Neural cell (in vitro differentiated cells): ENCODE measurements around the gene MYF6. TPM values are rescaled to one million over a fixed set of nuclear protein-coding genes. Genes with fewer than 3 reads are reported as not detected.
"Not testable (repeated sequence)": the region's sequence is repeated elsewhere in the genome, so short reads cannot be mapped to it uniquely, and the experiment has no call there.

Experiments used
- H2AFZ ChIP-seq: fragments of 200-600, 300-800 bp; sonication (generic), shearing (Covaris generic); 2 replicates; pipeline ENCODE4 v1.6.0; 2014; ENCODE audit warnings: low read depth, mild to moderate bottlenecking, antibody characterized with exemption, low read length, moderate library complexity
- H3F3A ChIP-seq: fragments of 200-600 bp; shearing (Covaris generic); 2 replicates; pipeline ENCODE4 v1.6.1; 2016; ENCODE audit warnings: mild to moderate bottlenecking, moderate library complexity, mixed read lengths, antibody characterized with exemption, low read length; ENCODE audit not compliant: insufficient read depth, poor library complexity, severe bottlenecking
- H3K27ac ChIP-seq: fragments of 200-600, 300-800 bp; sonication (generic), shearing (Covaris generic); 2 replicates; pipeline ENCODE4 v1.5.1; 2014; ENCODE audit warnings: mild to moderate bottlenecking, low read length, moderate library complexity
- H3K27me3 ChIP-seq: fragments of 300-800, 200-600 bp; sonication (generic), shearing (Covaris generic); 2 replicates; pipeline ENCODE4 v1.6.0; 2014; ENCODE audit warnings: mild to moderate bottlenecking, low read depth, low read length, moderate library complexity; ENCODE audit not compliant: insufficient read depth
- H3K36me3 ChIP-seq: fragments of 300-800, 200-600 bp; sonication (generic), shearing (Covaris generic); 2 replicates; pipeline ENCODE4 v1.5.1; 2014; ENCODE audit warnings: mild to moderate bottlenecking, antibody characterized with exemption, low read length, moderate library complexity; ENCODE audit not compliant: insufficient read depth
- H3K4me2 ChIP-seq: fragments of 300-800, 200-600 bp; sonication (generic), shearing (Covaris generic); 2 replicates; pipeline ENCODE4 v1.6.0; 2014; ENCODE audit warnings: mild to moderate bottlenecking, low read length
- H3K4me3 ChIP-seq: fragments of 300-800, 200-600 bp; sonication (generic), shearing (Covaris generic); 2 replicates; pipeline ENCODE4 v1.5.1; 2014; ENCODE audit warnings: mild to moderate bottlenecking, low read length, moderate library complexity
- H3K79me2 ChIP-seq: fragments of 200-600 bp; shearing (Covaris generic); replicated peaks from 2 replicates; pipeline ENCODE4 v1.6.0; 2014; ENCODE audit warnings: mild to moderate bottlenecking, low read length, moderate library complexity; ENCODE audit not compliant: insufficient read depth
- H3K9ac ChIP-seq: fragments of 300-800, 200-600 bp; sonication (generic), shearing (Covaris generic); 2 replicates; pipeline ENCODE4 v1.6.1; 2016; ENCODE audit warnings: mild to moderate bottlenecking, low read length, mixed read lengths
- H3K9me2 ChIP-seq: fragments of 200-600 bp; shearing (Covaris generic); 2 replicates; pipeline ENCODE4 v1.6.1; 2016; ENCODE audit warnings: mild to moderate bottlenecking, low read length, mixed read lengths; ENCODE audit not compliant: insufficient read depth
- H3K9me3 ChIP-seq: fragments of 200-600, 300-800 bp; sonication (generic), shearing (Covaris generic); 2 replicates; pipeline ENCODE4 v1.6.1; 2016; ENCODE audit warnings: mild to moderate bottlenecking, mixed run types, low read length, moderate library complexity, mixed read lengths
- H4K20me1 ChIP-seq: fragments of 200-600 bp; shearing (Covaris generic); 2 replicates; pipeline ENCODE4 v1.6.1; 2016; ENCODE audit warnings: mild to moderate bottlenecking, mixed run types; ENCODE audit not compliant: insufficient read depth
- CTCF ChIP-seq: fragments of 450-650 bp; IDR thresholded peaks from 2 replicates; pipeline ENCODE4 v1.5.1; 2014; ENCODE audit warnings: antibody characterized with exemption, mild to moderate bottlenecking, moderate library complexity; ENCODE audit not compliant: poor library complexity, severe bottlenecking
- EP300 ChIP-seq: fragments of 450-650 bp; conservative IDR thresholded peaks from 2 replicates; pipeline ENCODE4 v1.6.1; 2014; ENCODE audit warnings: antibody characterized with exemption, mild to moderate bottlenecking, moderate library complexity; ENCODE audit not compliant: poor library complexity, severe bottlenecking
- EZH2 ChIP-seq: fragments of 200-600, 300-800 bp; shearing (Covaris generic), sonication (generic); IDR thresholded peaks from 2 replicates; pipeline ENCODE4 v1.6.1; 2014; ENCODE audit warnings: antibody characterized with exemption, low read length, borderline replicate concordance, mild to moderate bottlenecking; ENCODE audit not compliant: insufficient read depth, poor library complexity, severe bottlenecking
- MXI1 ChIP-seq: fragments of 450-650 bp; conservative IDR thresholded peaks from 2 replicates; pipeline ENCODE4 v1.6.1; 2014; ENCODE audit warnings: antibody characterized with exemption, mild to moderate bottlenecking; ENCODE audit not compliant: poor library complexity, severe bottlenecking
- POLR2AphosphoS5 ChIP-seq: IDR thresholded peaks from 2 replicates; pipeline ENCODE4 v1.6.1; 2012
- RAD21 ChIP-seq: fragments of 450-650 bp; conservative IDR thresholded peaks from 2 replicates; pipeline ENCODE4 v1.6.1; 2014; ENCODE audit warnings: antibody characterized with exemption, mild to moderate bottlenecking, moderate library complexity
- SMC3 ChIP-seq: fragments of 450-650 bp; conservative IDR thresholded peaks from 2 replicates; pipeline ENCODE4 v1.6.1; 2014; ENCODE audit warnings: antibody characterized with exemption, mild to moderate bottlenecking, moderate library complexity; ENCODE audit not compliant: poor library complexity
- TAF1 ChIP-seq: IDR thresholded peaks from 2 replicates; pipeline ENCODE4 v1.6.1; 2012; ENCODE audit warnings: low read depth
- polyA plus RNA-seq: library from polyadenylated mRNA; depleted of rRNA; stranded (reverse); fragments of >200 nt; gene quantifications from 2 replicates; pipeline ENCODE4 v1.2.3, GENCODE V29; 2014
- TF ChIP-seq, protein P1 (sequence below): IDR thresholded peaks from 2 replicates; pipeline ENCODE4 v1.6.1; 2012; ENCODE audit warnings: borderline replicate concordance

MYF6 gene
- polyA plus RNA-seq, 1 donor from 2014 or later: not detected

DNA sequence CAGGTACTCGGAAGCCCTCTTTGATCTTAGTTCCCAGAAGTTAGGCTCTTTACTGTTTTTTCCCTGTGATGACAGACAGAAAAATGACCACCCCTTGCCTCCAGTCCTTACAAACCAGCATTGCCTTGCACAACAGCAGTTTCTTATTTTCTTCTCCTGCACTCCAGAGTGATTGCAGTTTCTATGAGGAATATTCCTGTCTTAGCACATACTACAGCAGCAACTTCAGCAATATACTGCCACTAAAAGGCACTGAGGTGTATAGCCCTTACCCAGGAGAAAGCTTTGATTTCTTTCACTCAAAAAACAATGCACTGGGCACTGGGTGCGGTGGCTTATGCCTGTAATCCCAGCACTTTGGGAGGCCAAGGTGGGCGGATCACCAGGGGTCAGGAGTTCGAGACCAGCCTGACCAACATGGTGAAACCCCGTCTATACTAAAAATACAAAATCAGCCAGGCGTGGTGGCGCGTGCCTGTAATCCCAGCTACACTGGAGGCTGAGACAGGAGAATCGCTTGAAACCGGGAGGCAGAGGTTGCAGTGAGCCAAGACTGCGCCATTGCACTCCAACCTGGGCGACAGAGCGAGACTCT lies 31.3 kb upstream of the MYF6 start:
- not testable (repeated sequence) for H2AFZ ChIP-seq, H3K79me2 ChIP-seq, H4K20me1 ChIP-seq, H3K4me3 ChIP-seq, H3K36me3 ChIP-seq, H3K9ac ChIP-seq, H3K9me2 ChIP-seq, H3K9me3 ChIP-seq, H3F3A ChIP-seq, H3K27ac ChIP-seq, H3K4me2 ChIP-seq, H3K27me3 ChIP-seq
- TF ChIP-seq RAD21: peak; percentile 37
- TF ChIP-seq CTCF: peak; percentile 37

DNA sequence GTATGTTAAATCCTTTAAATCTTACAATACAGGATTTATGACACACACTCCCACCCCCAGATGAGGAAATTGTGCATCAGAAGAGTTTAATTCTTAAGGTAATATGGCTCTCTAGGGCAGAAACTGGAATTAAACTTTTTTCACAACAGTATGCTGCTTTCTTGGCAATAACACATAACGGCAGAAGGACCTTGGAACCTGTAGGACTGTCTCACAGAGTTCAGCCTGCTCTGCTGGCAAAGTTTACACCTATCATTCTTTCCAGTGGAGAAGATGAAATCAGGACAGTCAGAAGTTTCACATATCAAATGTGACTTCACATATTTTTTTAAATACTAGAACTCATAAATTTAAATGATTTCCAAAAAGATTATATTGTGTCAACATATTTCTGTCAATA lies 30.6 kb upstream of the MYF6 start:
- Histone ChIP-seq H3K79me2 (no peaks in the 10 kb centered on the region), H2AFZ (no peak overlapping the region), H3K27ac (no peak overlapping the region), H3K27me3 (no peaks in the 10 kb centered on the region), H3F3A (no peaks in the 10 kb centered on the region), H4K20me1 (no peaks in the 10 kb centered on the region), H3K9ac (no peak overlapping the region), H3K36me3 (no peaks in the 10 kb centered on the region), H3K4me2 (no peak overlapping the region), H3K9me3 (no peaks in the 10 kb centered on the region), H3K9me2 (no peaks in the 10 kb centered on the region), H3K4me3 (no peak overlapping the region)
- no peak for TF ChIP-seq RAD21
- no peak for TF ChIP-seq EZH2
- no peak for TF ChIP-seq POLR2AphosphoS5
- TF ChIP-seq MXI1: no peak
- no peak for TF ChIP-seq SMC3
- TF ChIP-seq EP300: no peak
- TF ChIP-seq, protein P1, sequence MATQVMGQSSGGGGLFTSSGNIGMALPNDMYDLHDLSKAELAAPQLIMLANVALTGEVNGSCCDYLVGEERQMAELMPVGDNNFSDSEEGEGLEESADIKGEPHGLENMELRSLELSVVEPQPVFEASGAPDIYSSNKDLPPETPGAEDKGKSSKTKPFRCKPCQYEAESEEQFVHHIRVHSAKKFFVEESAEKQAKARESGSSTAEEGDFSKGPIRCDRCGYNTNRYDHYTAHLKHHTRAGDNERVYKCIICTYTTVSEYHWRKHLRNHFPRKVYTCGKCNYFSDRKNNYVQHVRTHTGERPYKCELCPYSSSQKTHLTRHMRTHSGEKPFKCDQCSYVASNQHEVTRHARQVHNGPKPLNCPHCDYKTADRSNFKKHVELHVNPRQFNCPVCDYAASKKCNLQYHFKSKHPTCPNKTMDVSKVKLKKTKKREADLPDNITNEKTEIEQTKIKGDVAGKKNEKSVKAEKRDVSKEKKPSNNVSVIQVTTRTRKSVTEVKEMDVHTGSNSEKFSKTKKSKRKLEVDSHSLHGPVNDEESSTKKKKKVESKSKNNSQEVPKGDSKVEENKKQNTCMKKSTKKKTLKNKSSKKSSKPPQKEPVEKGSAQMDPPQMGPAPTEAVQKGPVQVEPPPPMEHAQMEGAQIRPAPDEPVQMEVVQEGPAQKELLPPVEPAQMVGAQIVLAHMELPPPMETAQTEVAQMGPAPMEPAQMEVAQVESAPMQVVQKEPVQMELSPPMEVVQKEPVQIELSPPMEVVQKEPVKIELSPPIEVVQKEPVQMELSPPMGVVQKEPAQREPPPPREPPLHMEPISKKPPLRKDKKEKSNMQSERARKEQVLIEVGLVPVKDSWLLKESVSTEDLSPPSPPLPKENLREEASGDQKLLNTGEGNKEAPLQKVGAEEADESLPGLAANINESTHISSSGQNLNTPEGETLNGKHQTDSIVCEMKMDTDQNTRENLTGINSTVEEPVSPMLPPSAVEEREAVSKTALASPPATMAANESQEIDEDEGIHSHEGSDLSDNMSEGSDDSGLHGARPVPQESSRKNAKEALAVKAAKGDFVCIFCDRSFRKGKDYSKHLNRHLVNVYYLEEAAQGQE: no peak
- no peak for TF ChIP-seq TAF1
- TF ChIP-seq CTCF: no peak
